ENCODE results near the gene DUSP7.

GRCh38 chr3:52089691-52090090 lies 33.3 kb upstream of the DUSP7 start:
- TF ChIP-seq FOXA1 (IDR thresholded peaks at IDR 0.05) = no peak
- no peak for TF ChIP-seq BHLHE40 (IDR thresholded peaks at IDR 0.05; ENCODE audit: borderline replicate concordance)
- no peak for TF ChIP-seq ZNF384 (IDR thresholded peaks at IDR 0.05)
- no peak for TF ChIP-seq ELF4 (IDR thresholded peaks at IDR 0.05)
- TF ChIP-seq NFRKB (IDR thresholded peaks at IDR 0.05) = no peak
- no peak for TF ChIP-seq SP1 (IDR thresholded peaks at IDR 0.05)
- no peak for TF ChIP-seq FOXK2 (IDR thresholded peaks at IDR 0.05)
- TF ChIP-seq CTBP1 (IDR thresholded peaks at IDR 0.05; ENCODE audit: borderline replicate concordance) = no peak
- TF ChIP-seq TARDBP (IDR thresholded peaks at IDR 0.05) = no peak
- TF ChIP-seq PKNOX1 (IDR thresholded peaks at IDR 0.05) = no peak
- TF ChIP-seq SUZ12 (IDR thresholded peaks at IDR 0.05) = no peak
